ENCODE data around the gene MTAP.

MTAP gene

GRCh38 chr9:21806644-21807043 is 4.2 kb downstream of the MTAP start:
- no peak for DNase-seq

DNA sequence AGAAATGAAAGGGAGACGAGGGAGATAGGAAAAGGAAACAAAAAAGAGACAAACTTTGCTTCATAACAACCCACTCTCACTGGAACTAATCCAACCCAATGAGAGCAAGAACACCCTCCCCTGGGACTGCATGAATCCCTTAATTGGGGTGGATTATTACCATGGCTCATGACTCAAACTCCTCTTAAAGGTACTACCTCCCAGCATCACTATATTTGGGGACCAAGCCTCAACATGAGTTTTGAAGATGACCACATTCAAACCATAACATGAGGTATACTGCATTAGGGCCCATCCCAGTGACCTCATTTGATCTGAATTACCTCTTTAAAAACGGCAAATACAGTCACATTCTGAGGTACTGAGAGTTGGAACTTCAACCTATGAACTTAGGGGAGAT is 8.0 kb downstream of the MTAP start:
- DNase-seq, result no peak

DNA sequence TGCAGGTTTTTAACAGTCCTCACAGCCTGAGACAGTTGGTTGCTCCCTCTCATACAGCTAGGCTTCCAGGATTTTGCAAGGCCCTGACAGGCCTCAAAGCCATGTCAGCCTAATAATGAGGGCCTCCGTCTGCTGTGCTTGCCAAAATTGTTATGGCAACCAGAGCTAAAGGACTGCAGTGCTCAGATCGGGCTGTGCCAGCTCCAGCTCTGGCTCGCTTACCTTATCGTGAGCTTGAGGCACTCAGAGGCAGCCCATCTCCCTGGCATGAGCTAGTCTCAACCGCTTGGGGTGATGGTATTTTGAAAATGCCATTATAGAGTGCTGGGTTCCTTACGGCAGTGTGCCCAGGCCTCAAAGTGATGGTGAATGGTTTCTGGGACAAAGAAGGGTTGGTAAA is 8.4 kb downstream of the MTAP start:
- DNase-seq, result no peak

DNA sequence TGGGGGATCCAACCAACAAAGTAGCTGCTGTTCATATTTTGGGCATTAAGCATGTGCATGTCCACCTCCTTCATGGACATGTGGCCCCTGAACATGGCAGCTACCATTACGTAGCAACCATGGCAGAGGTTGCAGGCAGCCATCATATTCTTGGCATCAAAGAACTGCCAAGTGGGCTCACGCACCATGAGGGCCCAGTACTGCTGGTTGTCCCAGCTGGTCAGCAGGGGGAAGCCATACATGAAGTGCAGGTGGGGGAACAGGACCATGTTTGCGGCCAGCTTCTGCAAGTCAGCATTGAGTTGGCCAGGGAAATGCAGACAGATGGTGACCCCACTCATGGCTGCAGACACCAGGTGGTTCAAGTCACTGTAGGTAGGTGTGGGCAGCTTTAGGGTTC is 9.5 kb downstream of the MTAP start:
- no peak for DNase-seq

- no peak for DNase-seq
Measured at GRCh38 chr9:21812415-21812814, 10.0 kb downstream of the MTAP start.

DNA sequence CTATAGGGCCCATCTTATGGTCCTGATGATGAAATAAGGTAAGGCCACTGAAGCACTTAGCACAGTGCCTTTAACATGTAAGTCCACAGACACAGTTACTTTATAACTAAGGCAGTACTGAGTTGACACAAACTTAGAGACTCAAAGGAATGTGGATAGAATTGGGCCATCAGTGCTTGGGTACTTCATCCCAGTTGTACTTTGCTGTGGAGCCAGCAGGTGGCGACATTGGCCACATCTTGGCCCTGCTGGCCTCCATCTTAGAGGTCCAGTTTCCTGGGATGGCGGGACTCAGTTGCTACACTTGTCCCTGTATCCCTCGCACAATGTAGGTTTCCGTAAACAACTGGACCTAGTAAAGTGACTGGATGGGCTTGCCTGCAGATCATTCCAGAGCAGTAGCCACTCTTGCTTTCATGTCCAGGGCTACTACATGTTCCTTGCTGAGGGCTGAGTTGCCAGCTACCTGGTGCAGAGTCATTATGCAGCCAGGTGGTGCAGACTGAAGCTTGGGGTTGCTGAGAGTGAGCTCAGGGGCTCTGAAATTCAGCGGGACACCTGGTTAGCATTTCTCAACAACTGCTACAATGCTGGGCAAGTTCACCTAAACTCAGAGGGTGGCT is 10.6 kb downstream of the MTAP start:
- DNase-seq, result peak; percentile 63

DNA sequence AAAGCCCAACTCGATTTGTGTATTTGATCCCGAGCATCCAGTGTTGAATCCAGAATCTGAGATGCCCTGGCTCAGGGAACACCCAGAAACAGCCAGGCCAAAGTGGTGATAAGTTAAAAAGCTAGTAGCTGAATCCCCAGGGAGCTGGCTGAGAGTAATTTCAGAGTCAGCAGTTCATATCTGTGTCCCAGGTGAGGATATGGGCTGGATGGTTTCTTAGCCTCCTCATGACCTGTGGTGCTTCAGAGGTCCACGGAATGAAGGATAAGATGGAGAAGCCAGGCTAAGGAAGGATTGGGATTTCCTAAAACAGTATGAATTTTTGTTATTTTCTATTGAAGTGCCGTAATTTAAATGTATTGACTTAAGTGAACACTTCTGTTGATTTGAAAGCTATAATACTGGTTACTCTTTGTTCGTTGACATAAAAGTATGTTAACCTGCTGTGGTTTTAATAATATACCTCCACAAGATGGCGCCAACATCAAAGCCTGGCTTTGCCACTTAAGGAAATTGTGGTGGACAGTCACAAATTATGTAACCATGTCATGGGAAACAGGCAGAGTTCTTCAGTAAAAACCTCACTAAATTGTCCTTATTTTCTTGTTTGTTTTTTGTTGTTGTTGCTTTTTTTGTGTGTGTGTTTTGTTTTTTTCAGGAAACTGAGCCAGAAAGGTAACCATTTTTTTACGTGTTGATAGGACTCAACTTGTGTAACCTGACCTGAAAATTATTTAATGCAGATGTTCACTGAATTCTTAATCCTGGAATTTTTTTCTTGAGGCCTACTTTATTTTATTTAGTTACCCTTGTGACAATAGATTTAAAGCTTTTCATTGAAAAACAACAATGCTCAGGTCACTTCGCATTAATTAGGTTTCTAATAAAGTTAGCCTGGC is 11.4 kb downstream of the MTAP start:
- DNase-seq, result peak; percentile 79

- DNase-seq, result no peak
Measured at GRCh38 chr9:21815643-21816042, 13.2 kb downstream of the MTAP start.

DNA sequence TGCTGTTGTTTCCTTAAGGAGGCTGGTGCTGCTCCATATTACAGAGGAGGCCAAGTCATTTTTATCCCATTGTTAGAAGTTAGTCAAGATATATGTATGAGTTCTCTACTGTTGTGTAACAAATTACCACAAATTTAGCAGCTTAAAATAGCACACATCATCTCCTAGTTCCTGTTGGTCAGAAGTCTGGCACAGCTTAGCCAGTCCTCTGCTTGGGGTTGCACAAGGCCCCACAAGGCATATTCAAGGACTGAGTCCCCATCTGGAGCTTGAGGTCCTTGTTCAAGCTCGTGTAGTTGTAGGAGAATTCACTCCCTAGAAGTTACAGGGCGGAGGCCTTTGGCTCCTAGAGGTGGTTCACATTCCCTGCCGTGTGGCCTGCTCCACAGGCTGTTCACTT is 14.7 kb downstream of the MTAP start:
- DNase-seq, result no peak

DNA sequence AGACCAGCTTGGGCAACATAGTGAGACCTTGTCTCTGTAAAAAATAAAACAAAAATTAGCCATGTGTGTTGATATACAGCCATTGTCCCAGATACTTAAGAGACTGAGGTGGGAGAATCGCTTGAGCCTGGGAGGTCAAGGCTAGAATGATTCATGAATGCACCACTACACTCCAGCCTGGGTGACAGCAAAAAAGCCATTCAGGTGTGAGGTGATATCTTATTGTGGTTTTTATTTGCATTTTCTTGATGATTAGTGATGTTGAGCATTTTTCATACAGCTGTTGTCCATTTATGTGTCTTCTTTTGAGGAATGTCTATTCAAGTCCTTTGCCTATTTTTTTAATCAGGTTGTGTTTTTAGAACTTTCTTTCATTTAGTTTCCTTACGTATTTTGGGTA is 23.2 kb downstream of the MTAP start:
- DNase-seq, result no peak

- DNase-seq, result no peak
Measured at GRCh38 chr9:21828853-21829410, 26.5 kb downstream of the MTAP start.

- DNase-seq, result no peak
Measured at GRCh38 chr9:21830589-21830988, 28.2 kb downstream of the MTAP start.

DNA sequence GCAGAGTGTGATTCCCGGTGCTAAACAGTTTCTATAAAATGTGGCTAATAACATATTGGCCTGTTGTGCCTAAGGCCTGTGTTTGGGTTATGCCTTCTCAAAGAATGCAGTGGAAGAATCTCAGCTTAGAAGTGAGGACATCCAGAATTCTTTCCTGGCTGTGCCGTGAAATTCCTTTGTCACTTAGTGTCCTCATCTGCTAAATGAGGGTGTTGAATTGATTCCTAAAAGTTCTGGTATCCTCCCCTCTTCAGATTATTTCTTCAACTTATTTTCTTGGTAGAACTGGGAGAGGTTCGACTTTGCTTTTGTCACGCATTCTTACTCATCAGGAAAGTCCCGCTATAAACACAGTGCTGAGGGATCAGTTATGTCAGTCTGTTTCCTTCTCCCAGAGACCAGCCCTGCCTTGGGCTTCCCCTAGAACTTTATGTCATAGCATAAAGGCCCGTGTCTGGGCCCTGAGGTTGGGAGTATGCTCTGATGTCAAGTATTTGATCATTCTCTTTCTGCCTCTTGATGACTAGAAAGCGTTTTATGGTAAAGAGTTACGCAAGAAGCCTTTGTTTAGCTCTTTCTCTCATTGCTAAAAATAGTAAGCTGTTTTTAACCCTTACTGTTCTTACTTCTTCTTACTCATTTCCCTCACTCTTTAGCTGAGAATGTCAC is 29.5 kb downstream of the MTAP start:
- no peak for DNase-seq

- no peak for DNase-seq
Measured at GRCh38 chr9:21833090-21833801, 30.8 kb downstream of the MTAP start.

DNA sequence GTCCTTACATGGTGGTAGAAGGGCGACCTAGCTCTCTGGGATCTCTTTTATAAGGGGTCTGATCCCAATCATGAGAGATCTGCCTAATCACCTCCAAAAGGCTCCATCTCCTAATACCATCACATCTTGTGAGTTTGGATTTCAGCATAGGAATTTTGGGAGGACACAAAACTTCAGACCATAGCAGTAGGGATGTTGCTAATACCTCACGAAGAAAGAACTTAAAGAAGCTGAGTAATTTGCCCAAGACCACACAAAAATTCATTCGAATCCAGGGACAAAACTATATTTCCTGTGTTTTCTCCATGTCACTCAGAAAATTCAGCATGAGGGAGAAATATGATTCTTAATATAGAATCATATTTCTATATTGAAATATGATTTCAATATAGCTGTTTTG is 32.7 kb downstream of the MTAP start:
- no peak for DNase-seq

GRCh38 chr9:21836437-21837161 is 34.2 kb downstream of the MTAP start:
- no peak for DNase-seq

DNA sequence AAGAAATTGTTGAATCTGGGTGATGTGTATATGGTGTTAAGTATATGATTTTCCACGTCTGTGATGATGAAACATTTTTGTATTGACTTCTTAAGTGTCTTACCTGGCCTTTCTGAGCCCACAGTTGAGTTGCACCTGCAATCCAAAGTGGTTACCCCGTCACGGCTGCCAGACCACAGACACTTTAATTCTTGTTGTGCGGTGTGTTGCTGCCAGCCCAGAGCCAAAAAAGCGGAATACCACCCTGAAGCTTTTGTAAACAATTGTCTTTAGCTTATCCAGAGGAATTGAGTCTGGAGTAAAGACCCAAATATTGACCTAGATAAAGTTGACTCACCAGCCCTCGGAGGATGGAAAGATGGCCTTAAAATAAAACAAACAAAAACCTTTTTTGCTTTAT is 35.1 kb downstream of the MTAP start:
- DNase-seq, result no peak

GRCh38 chr9:21840647-21841046 is 38.2 kb downstream of the MTAP start:
- no peak for DNase-seq

GRCh38 chr9:21841133-21841532 is 38.7 kb downstream of the MTAP start:
- DNase-seq, result no peak

DNA sequence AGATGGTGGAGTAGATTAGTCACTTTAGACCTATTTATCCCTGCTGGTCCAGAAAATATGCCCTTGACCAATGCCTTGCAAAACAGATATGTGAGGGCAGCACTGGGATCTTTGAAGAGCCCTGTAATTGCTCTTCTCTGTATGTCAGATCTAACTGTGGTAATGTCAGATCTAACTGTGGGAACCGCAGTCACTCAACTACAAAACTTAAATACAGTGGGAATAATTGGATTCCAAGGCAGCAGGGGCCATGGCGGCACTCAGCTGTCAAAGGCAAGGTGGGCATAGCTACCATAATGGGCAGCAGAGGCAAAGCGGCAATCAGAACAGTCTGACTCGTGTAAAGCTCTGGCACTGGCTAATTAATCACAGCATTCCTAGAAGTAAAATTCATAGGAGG is 46.2 kb downstream of the MTAP start:
- no peak for DNase-seq

GRCh38 chr9:21852754-21853153 is 50.3 kb downstream of the MTAP start:
- DNase-seq, result no peak

- no peak for DNase-seq
Measured at GRCh38 chr9:21853414-21853813, 51.0 kb downstream of the MTAP start.

Data from NCI-H774 (cell line).